Measurements from ENCODE around the gene LRRC9.

DNA sequence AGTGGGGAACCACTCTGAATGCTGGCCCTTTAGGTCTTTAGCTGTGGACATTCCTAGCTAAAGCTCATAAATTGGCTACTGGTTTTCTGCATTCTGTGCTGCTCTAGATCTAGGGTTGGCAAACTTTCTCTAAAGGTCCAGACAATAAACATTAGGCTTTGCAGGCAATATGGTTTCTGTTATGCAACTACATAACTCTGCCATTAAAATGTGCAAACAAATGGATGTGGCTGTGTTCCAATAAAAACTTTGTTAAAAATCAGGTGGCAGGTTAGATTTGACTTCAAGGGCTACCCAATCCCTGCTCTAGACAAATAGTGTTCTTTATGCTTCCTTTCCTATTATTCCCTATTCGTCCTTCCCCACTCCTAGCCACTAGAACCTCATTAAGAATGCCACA lies 6.8 kb upstream of the LRRC9 start:
- TF ChIP-seq CTCF (IDR thresholded peaks at IDR 0.05; ENCODE audit: low read depth, low read length) (no peak), MYC (IDR thresholded peaks at IDR 0.05; ENCODE audit: low read depth, low read length) (no peak), POLR2A (IDR thresholded peaks at IDR 0.05; ENCODE audit: extremely low read depth, insufficient read length) (no peak)

All from NB4 (cell line).